Body of pancreas (tissue), 4 donors: ENCODE results near the gene CMTM8. TPM values are rescaled to one million over a fixed set of nuclear protein-coding genes. Genes with fewer than 3 reads are reported as not detected.

Experiments
- ATAC-seq: fragments of 150-250 bp; one replicate; pipeline ENCODE4 v1.9.1; 2016
- DNase-seq, 4 donors: peaks; one replicate each; pipeline ENCODE4 v3.0.0-alpha.2; 2019
- H3K27ac ChIP-seq, 4 donors: fragments of 200-600 bp; sonication (generic); 1 replicate in 3 of 4; 2 replicates in 1 of 4; pipeline versions ENCODE4 v1.5.1 to v1.6.1; 2016 to 2019; ENCODE audit warnings: mild to moderate bottlenecking in 1 of 4, mixed read lengths in 1 of 4, moderate library complexity in 1 of 4
- H3K27me3 ChIP-seq, 2 donors: fragments of 200-600 bp; sonication (generic); one replicate each; pipeline ENCODE4 v1.6.0; 2016; ENCODE audit warnings: mild to moderate bottlenecking in 1 of 2
- H3K36me3 ChIP-seq, 2 donors: fragments of 200-600 bp; sonication (generic); replicated peaks in 1 of 2; 2 replicates each; pipeline ENCODE4 v1.5.1; 2016; ENCODE audit warnings: low read depth in 2 of 2; ENCODE audit not compliant: insufficient read depth in 1 of 2
- H3K4me1 ChIP-seq: fragments of 200-600 bp; sonication (generic); one replicate; pipeline ENCODE4 v1.6.0; 2016
- H3K4me3 ChIP-seq, 2 donors: fragments of 200-600 bp; sonication (generic); 1 replicate in 1 of 2; 2 replicates in 1 of 2; pipeline ENCODE4 v1.5.1; 2016 to 2019
- H3K9me3 ChIP-seq, 3 donors: fragments of 200-600 bp; sonication (generic); 1 replicate in 2 of 3; 2 replicates in 1 of 3; pipeline ENCODE4 v1.5.1; 2016
- CTCF ChIP-seq, 7 experiments: fragments of 450-650 bp in 4 of 7; fragments of 200-600 bp in 3 of 7; sonication (generic) in 3 of 7; IDR thresholded peaks; one replicate each; pipeline ENCODE4 v1.5.1; 2016 to 2019; ENCODE audit warnings: antibody characterized with exemption in 7 of 7
- POLR2A ChIP-seq, 3 donors: fragments of 450-650 bp; IDR thresholded peaks; one replicate each; pipeline ENCODE4 v1.6.1; 2016; ENCODE audit warnings: antibody characterized with exemption in 3 of 3, mild to moderate bottlenecking in 2 of 3
- WGBS, 2 donors: methylation state at CpG; one replicate each; pipeline ENCODE4 v1.1.5; 2017; 5-methylcytosine and 5-hydroxymethylcytosine counted together
- intact Hi-C: fragments of 100-400 bp; cut with DNase I; formaldehyde crosslinking; loops from one replicate; pipeline ENCODE4 v1.15.1; 2023
- total RNA-seq, 2 donors: library from RNA; depleted of rRNA; stranded (reverse); fragments of >200 nt; gene quantifications; one replicate each; pipeline ENCODE4 v1.1.0, GENCODE V29; 2016

CMTM8 gene
- total RNA-seq, 2 donors from 2014 or later, result 22.7 to 31.4 TPM

GRCh38 chr3:32303399-32303747 lies 64.9 kb downstream of the CMTM8 start:
- peak overlapping the region in 2 of 4 donors; percentile 1 to 4 for H3K27ac ChIP-seq

GRCh38 chr3:32303977-32304881 lies 65.7 kb downstream of the CMTM8 start:
- DNase-seq, result no peak
- H3K4me1 ChIP-seq, result peaks cover 48% of the 10 kb centered on the region
- intact Hi-C loops, result no loop called here
- no peaks in the 10 kb centered on the region for H3K36me3 ChIP-seq
- WGBS, 2 donors, result 56 to 60% methylated on average over 3 of the region's 3 CpGs
- H3K27me3 ChIP-seq, result no peaks in the 10 kb centered on the region
- H3K4me3 ChIP-seq, result no peak overlapping the region
- peak overlapping the region; percentile 12 to 39 (median 31) for H3K27ac ChIP-seq
- ATAC-seq, result peak; percentile 63
- TF ChIP-seq CTCF (IDR thresholded peaks at IDR 0.05), result no peak
- no peak for TF ChIP-seq POLR2A (IDR thresholded peaks at IDR 0.05)
- H3K9me3 ChIP-seq, result no peaks in the 10 kb centered on the region

More at GRCh38 chr3:32303399-32303747, 64.9 kb downstream of the CMTM8 start:
- no peak for TF ChIP-seq CTCF (IDR thresholded peaks at IDR 0.05)
- TF ChIP-seq POLR2A (IDR thresholded peaks at IDR 0.05), result no peak
- no peak for ATAC-seq
- Histone ChIP-seq H3K4me3 (no peak overlapping the region), H3K9me3 (no peaks in the 10 kb centered on the region), H3K27me3 (no peaks in the 10 kb centered on the region), H3K36me3 (no peaks in the 10 kb centered on the region), H3K4me1 (peaks cover 48% of the 10 kb centered on the region)
- 36 to 50% methylated on average over 6 of the region's 6 CpGs for WGBS, 2 donors
- no peak for DNase-seq
- intact Hi-C loops, result no loop called here

GRCh38 chr3:32305361-32305876 lies 66.9 kb downstream of the CMTM8 start:
- Histone ChIP-seq H3K27ac (peak overlapping the region in 2 of 4 donors; percentile 29 to 39), H3K27me3 (no peaks in the 10 kb centered on the region), H3K4me3 (no peak overlapping the region), H3K4me1 (peaks cover 48% of the 10 kb centered on the region), H3K36me3 (no peaks in the 10 kb centered on the region), H3K9me3 (no peaks in the 10 kb centered on the region)
- ATAC-seq, result no peak
- intact Hi-C loops, result no loop called here
- WGBS, 2 donors, result 66 to 78% methylated on average over 2 of the region's 2 CpGs
- DNase-seq, result no peak
- TF ChIP-seq POLR2A (IDR thresholded peaks at IDR 0.05), result no peak

- ATAC-seq (no peak), DNase-seq (no peak)
- H3K27ac ChIP-seq, result no peak overlapping the region
- no peaks in the 10 kb centered on the region for H3K9me3 ChIP-seq
- H3K27me3 ChIP-seq, result no peaks in the 10 kb centered on the region
- no peaks in the 10 kb centered on the region for H3K36me3 ChIP-seq
- TF ChIP-seq POLR2A (IDR thresholded peaks at IDR 0.05) (no peak), CTCF (IDR thresholded peaks at IDR 0.05) (no peak)
- H3K4me1 ChIP-seq, result peaks cover 51% of the 10 kb centered on the region
- 97 to 100% methylated on average over 3 of the region's 3 CpGs for WGBS, 2 donors
- no peak overlapping the region for H3K4me3 ChIP-seq
- intact Hi-C loops, result no loop called here
Measured at GRCh38 chr3:32306072-32306471, 67.6 kb downstream of the CMTM8 start.

GRCh38 chr3:32307591-32307990 lies 69.1 kb downstream of the CMTM8 start:
- intact Hi-C loops, result no loop called here

More at GRCh38 chr3:32307591-32307990, 69.1 kb downstream of the CMTM8 start:
- DNase-seq (peak in 1 of 4 donors; percentile 38), ATAC-seq (no peak)
- Histone ChIP-seq H3K27me3 (no peaks in the 10 kb centered on the region), H3K36me3 (no peaks in the 10 kb centered on the region), H3K4me3 (no peak overlapping the region), H3K4me1 (peaks cover 46% of the 10 kb centered on the region), H3K27ac (no peak overlapping the region), H3K9me3 (no peaks in the 10 kb centered on the region)
- 35 to 39% methylated on average over 3 of the region's 3 CpGs for WGBS, 2 donors
- TF ChIP-seq POLR2A (IDR thresholded peaks at IDR 0.05) (no peak), CTCF (IDR thresholded peaks at IDR 0.05) (no peak)
